Suppressor macrophage treated with lipopolysaccharide for 4 hours (primary cell): ENCODE results near the gene MADD.
A peak's percentile ranks its signal among the peaks of the same experiment; 100 is the strongest.
"Not testable (repeated sequence)": the region's sequence is repeated elsewhere in the genome, so short reads cannot be mapped to it uniquely, and the experiment has no call there.

ENCODE experiments used
- DNase-seq: peaks from one replicate; pipeline ENCODE4 v3.0.0-alpha.2; 2020

The MADD gene

GRCh38 chr11:47278058-47278457 is 8.1 kb downstream of the MADD start:
- no peak for DNase-seq

GRCh38 chr11:47278769-47279168 is 8.8 kb downstream of the MADD start:
- no peak for DNase-seq

GRCh38 chr11:47280099-47280498 is 10.2 kb downstream of the MADD start:
- no peak for DNase-seq

GRCh38 chr11:47280860-47281259 is 10.9 kb downstream of the MADD start:
- no peak for DNase-seq

GRCh38 chr11:47282462-47282861 is 12.5 kb downstream of the MADD start:
- no peak for DNase-seq

- no peak for DNase-seq
Measured at GRCh38 chr11:47284151-47284550, 14.2 kb downstream of the MADD start.

- no peak for DNase-seq
Measured at GRCh38 chr11:47285969-47286770, 16.2 kb downstream of the MADD start.

GRCh38 chr11:47288066-47288465 is 18.1 kb downstream of the MADD start:
- no peak for DNase-seq

- no peak for DNase-seq
Measured at GRCh38 chr11:47289856-47290255, 19.9 kb downstream of the MADD start.

GRCh38 chr11:47295385-47295784 is 25.5 kb downstream of the MADD start:
- DNase-seq = no peak

- DNase-seq = no peak
Measured at GRCh38 chr11:47296045-47296444, 26.1 kb downstream of the MADD start.

GRCh38 chr11:47299078-47299477 is 29.1 kb downstream of the MADD start:
- DNase-seq = no peak

GRCh38 chr11:47302853-47303252 is 32.9 kb downstream of the MADD start:
- no peak for DNase-seq

- DNase-seq = no peak
Measured at GRCh38 chr11:47305734-47306483, 36.0 kb downstream of the MADD start.

GRCh38 chr11:47306484-47306844 is 36.5 kb downstream of the MADD start:
- peak; percentile 12 for DNase-seq

- DNase-seq = no peak
Measured at GRCh38 chr11:47308050-47308823, 38.3 kb downstream of the MADD start.

- DNase-seq = no peak
Measured at GRCh38 chr11:47314992-47315391, 45.1 kb downstream of the MADD start.

- not testable (repeated sequence) for DNase-seq
Measured at GRCh38 chr11:47316501-47316900, 46.6 kb downstream of the MADD start.

GRCh38 chr11:47317064-47317828 is 47.3 kb downstream of the MADD start:
- DNase-seq = peak; percentile 58

GRCh38 chr11:47318166-47318565 is 48.2 kb downstream of the MADD start:
- no peak for DNase-seq

- no peak for DNase-seq
Measured at GRCh38 chr11:47324520-47324919, 54.6 kb downstream of the MADD start.

- DNase-seq = no peak
Measured at GRCh38 chr11:47325271-47326041, 55.5 kb downstream of the MADD start.
